ENCODE measurements around the gene HMCN2.

- TF ChIP-seq POLR2A (IDR thresholded peaks at IDR 0.05) (no peak), EP300 (IDR thresholded peaks at IDR 0.05) (no peak), POLR2AphosphoS5 (IDR thresholded peaks at IDR 0.05) (no peak)
- TF ChIP-seq, protein P1, sequence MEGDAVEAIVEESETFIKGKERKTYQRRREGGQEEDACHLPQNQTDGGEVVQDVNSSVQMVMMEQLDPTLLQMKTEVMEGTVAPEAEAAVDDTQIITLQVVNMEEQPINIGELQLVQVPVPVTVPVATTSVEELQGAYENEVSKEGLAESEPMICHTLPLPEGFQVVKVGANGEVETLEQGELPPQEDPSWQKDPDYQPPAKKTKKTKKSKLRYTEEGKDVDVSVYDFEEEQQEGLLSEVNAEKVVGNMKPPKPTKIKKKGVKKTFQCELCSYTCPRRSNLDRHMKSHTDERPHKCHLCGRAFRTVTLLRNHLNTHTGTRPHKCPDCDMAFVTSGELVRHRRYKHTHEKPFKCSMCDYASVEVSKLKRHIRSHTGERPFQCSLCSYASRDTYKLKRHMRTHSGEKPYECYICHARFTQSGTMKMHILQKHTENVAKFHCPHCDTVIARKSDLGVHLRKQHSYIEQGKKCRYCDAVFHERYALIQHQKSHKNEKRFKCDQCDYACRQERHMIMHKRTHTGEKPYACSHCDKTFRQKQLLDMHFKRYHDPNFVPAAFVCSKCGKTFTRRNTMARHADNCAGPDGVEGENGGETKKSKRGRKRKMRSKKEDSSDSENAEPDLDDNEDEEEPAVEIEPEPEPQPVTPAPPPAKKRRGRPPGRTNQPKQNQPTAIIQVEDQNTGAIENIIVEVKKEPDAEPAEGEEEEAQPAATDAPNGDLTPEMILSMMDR (IDR thresholded peaks at IDR 0.05), result no peak
These were observed 105.8 kb downstream of the HMCN2 start for GRCh38 chr9:130371196-130371966.

All from upper lobe of left lung (tissue), 4 donors.